ENCODE measurements around the gene NCOR2. TPM values are rescaled to one million over a fixed set of nuclear protein-coding genes. Genes with fewer than 3 reads are reported as not detected.

Gene NCOR2
- total and polyA plus RNA-seq, 2 donors (not counting 3 experiments of a cell fraction or from before 2014, with no cell fraction given): 26.5 to 241 TPM

- no peak for FAIRE-seq
- dilution Hi-C loops (cut with MboI; ENCODE audit: extremely low pct_ligation_motif_present, low sequenced_read_pairs) (loop anchor here (25.0 kb wide), 1 partner anchor 125 kb away; no protein-coding TSS in a partner anchor), intact Hi-C loops (cut with micrococcal nuclease) (no loop called here)
- H3K9me1 ChIP-seq (replicated peaks; ENCODE audit: control insufficient read depth, extremely low read depth, insufficient read depth, low read length): no peaks in the 10 kb centered on the region
- H3K79me2 ChIP-seq (ENCODE audit: control insufficient read depth, insufficient read depth, low read length): peaks cover 94% of the 10 kb centered on the region
- H3K9me3 ChIP-seq (replicated peaks; ENCODE audit: control insufficient read depth, insufficient read depth, low read length): no peaks in the 10 kb centered on the region
- H3K4me3 ChIP-seq (replicated peaks in 1 of 3; ENCODE audit: insufficient read depth in 1 of 3, low read depth in 1 of 3, low read length in 3 of 3): no peak overlapping the region
- no TSS peak for BruUV-seq (replicated peaks)
- peaks cover 4% of the 10 kb centered on the region for H4K20me1 ChIP-seq (replicated peaks; ENCODE audit: control insufficient read depth, extremely low read depth, insufficient read depth, low read length)
- CTCF ChIA-PET: interaction anchor here (0.7 to 1.4 kb wide), 5 partner anchors 12 to 163 kb away, joined by 3 to 4 read pairs (median 3); no protein-coding TSS in a partner anchor
- POLR2A ChIA-PET: no interaction called here
- H3K9ac ChIP-seq (replicated peaks; ENCODE audit: extremely low read depth, insufficient read depth, low read length): no peak overlapping the region
- H3K27ac ChIP-seq (ENCODE audit: insufficient read depth, low read depth, low read length): no peak overlapping the region
- H3K27me3 ChIP-seq (ENCODE audit: control insufficient read depth in 2 of 2, insufficient read depth in 2 of 2, low read length in 2 of 2): no peaks in the 10 kb centered on the region
- peaks cover 4% of the 10 kb centered on the region for H3K4me1 ChIP-seq (ENCODE audit: control insufficient read depth, extremely low read depth, insufficient read depth, low read length)
- no peak overlapping the region for H2AFZ ChIP-seq (ENCODE audit: low read depth, low read length)
- DNase-seq (ENCODE audit: low read depth, low spot score): no peak
- TF ChIP-seq EZH2 (IDR thresholded peaks at IDR 0.05; ENCODE audit: borderline replicate concordance, low read depth, low read length, severe bottlenecking): no peak
- no peak for TF ChIP-seq GATA2 (IDR thresholded peaks at IDR 0.05; ENCODE audit: insufficient read depth, insufficient read length, low read depth, low read length)
- TF ChIP-seq MAX (IDR thresholded peaks at IDR 0.05; ENCODE audit: insufficient read depth, insufficient read length): no peak
- no peak for TF ChIP-seq POLR2AphosphoS5 (IDR thresholded peaks at IDR 0.05; ENCODE audit: insufficient read depth, low read depth, low read length)
- TF ChIP-seq FOS (IDR thresholded peaks at IDR 0.05; ENCODE audit: borderline replicate concordance, insufficient read depth, low read length): no peak
- TF ChIP-seq, protein P1, sequence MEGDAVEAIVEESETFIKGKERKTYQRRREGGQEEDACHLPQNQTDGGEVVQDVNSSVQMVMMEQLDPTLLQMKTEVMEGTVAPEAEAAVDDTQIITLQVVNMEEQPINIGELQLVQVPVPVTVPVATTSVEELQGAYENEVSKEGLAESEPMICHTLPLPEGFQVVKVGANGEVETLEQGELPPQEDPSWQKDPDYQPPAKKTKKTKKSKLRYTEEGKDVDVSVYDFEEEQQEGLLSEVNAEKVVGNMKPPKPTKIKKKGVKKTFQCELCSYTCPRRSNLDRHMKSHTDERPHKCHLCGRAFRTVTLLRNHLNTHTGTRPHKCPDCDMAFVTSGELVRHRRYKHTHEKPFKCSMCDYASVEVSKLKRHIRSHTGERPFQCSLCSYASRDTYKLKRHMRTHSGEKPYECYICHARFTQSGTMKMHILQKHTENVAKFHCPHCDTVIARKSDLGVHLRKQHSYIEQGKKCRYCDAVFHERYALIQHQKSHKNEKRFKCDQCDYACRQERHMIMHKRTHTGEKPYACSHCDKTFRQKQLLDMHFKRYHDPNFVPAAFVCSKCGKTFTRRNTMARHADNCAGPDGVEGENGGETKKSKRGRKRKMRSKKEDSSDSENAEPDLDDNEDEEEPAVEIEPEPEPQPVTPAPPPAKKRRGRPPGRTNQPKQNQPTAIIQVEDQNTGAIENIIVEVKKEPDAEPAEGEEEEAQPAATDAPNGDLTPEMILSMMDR (IDR thresholded peaks at IDR 0.05; ENCODE audit: extremely low read depth in 1 of 2, insufficient read depth in 1 of 2, low read depth in 1 of 2, low read length in 2 of 2): no peak
- TF ChIP-seq MYC (IDR thresholded peaks at IDR 0.05; ENCODE audit: low read depth, low read length): no peak
- no peak for TF ChIP-seq JUN (IDR thresholded peaks at IDR 0.05; ENCODE audit: borderline replicate concordance, insufficient read depth, insufficient read length, low read depth)
- no peak for TF ChIP-seq POLR2A (IDR thresholded peaks at IDR 0.05; ENCODE audit: low read depth, low read length)
- no peak overlapping the region for H3K4me2 ChIP-seq (ENCODE audit: insufficient read depth, low read length)
- H3K36me3 ChIP-seq (ENCODE audit: control insufficient read depth in 2 of 2, extremely low read depth in 1 of 2, insufficient read depth in 2 of 2, low read length in 2 of 2): no peaks in the 10 kb centered on the region
Observed at GRCh38 chr12:124562018-124562795, 5.2 kb downstream of the NCOR2 start.
